PFSK-1 (cell line): ENCODE data around the gene MRPL1.
A peak's percentile ranks its signal among the peaks of the same experiment; 100 is the strongest.

Experiments
- FOXP2 ChIP-seq: optimal IDR thresholded peaks from 2 replicates; pipeline ENCODE3; 2011; ENCODE audit warnings: borderline replicate concordance, control low read depth, inconsistent platforms; ENCODE audit not compliant: insufficient read depth; ENCODE audit errors: extremely low read length, extremely low read depth
- POLR2AphosphoS5 ChIP-seq: IDR thresholded peaks from 2 replicates; pipeline ENCODE4 v1.6.1; 2012; ENCODE audit warnings: low read depth, mild to moderate bottlenecking, control low read depth, low read length, moderate library complexity
- REST ChIP-seq, 2 experiments: IDR thresholded peaks; 2 replicates each; pipeline versions ENCODE4 v1.6.1 to v1.8.0; 2011 to 2012; ENCODE audit warnings: low read depth in 2 of 2, low read length in 2 of 2, control low read depth in 1 of 2, inconsistent platforms in 1 of 2, mild to moderate bottlenecking in 1 of 2, moderate library complexity in 1 of 2; ENCODE audit not compliant: insufficient read depth in 1 of 2
- SIN3A ChIP-seq: IDR thresholded peaks from 2 replicates; pipeline ENCODE4 v1.6.1; 2012; ENCODE audit warnings: mild to moderate bottlenecking, low read length, moderate library complexity, borderline replicate concordance; ENCODE audit not compliant: insufficient read depth
- TAF1 ChIP-seq: IDR thresholded peaks from 2 replicates; pipeline ENCODE4 v1.6.1; 2012; ENCODE audit warnings: low read length, control low read depth, borderline replicate concordance; ENCODE audit not compliant: insufficient read depth

GRCh38 chr4:77862478-77863216 is at the start of gene MRPL1:
- no peak; the same call in none of the 2 replicates for TF ChIP-seq POLR2AphosphoS5
- peak; percentile 98 for TF ChIP-seq SIN3A
- peak; percentile 55 for TF ChIP-seq FOXP2
- TF ChIP-seq REST (IDR thresholded peaks at IDR 0.05; ENCODE audit: insufficient read depth in 1 of 2, low read depth in 2 of 2, low read length in 2 of 2): peak in 1 of 2 experiments; percentile 66; a peak in 1 of 4 replicates
- peak; percentile 100 for TF ChIP-seq TAF1
